K562 (cell line): ENCODE measurements around the gene FAM204A. TPM values are rescaled to one million over a fixed set of nuclear protein-coding genes. Genes with fewer than 3 reads are reported as not detected.

Experiments used
- ATAC-seq: fragments of 200-7000 bp; cut with Tn5 transposase; 3 replicates; pipeline ENCODE4 v1.9.1; 2020; ENCODE audit warnings: moderate library complexity
- BruUV-seq: library from RNA; stranded (reverse); fragments of 400-500 nt; replicated peaks from 2 replicates; lab custom pipeline; 2021; lab: Mats Ljungman, UMichigan
- CTCF ChIA-PET: fragments of 300-600 bp; formaldehyde crosslinking; extraction: SDS; loops from one replicate; lab custom pipeline; 2021; ENCODE audit warnings: low intra/inter-chr PET ratio; lab: Yijun Ruan, JAX
- POLR2A ChIA-PET: fragments of 300-600, 350-650 bp; sonication (Branson Sonifier 250); formaldehyde crosslinking; extraction: SDS; loops from one replicate; lab custom pipeline; 2021; ENCODE audit warnings: antibody characterized with exemption, inconsistent platforms; lab: Yijun Ruan, JAX
- DNase-seq, 4 experiments: peaks; one replicate each; pipeline versions ENCODE4 v3.0.0 to v3.0.0-alpha.2; 2011 to 2018; ENCODE audit warnings: low spot score in 3 of 4, mixed read lengths in 3 of 4; ENCODE audit errors: extremely low read depth in 1 of 4
- FAIRE-seq: peaks from 2 replicates; lab custom pipeline; 2011; peaks lifted over from hg19 to GRCh38; lab: Jason Lieb, UNC
- H2AFZ ChIP-seq: 2 replicates; pipeline ENCODE4 v1.6.0; 2011; ENCODE audit warnings: low read depth, low read length, control low read depth, inconsistent platforms
- H3K27ac ChIP-seq: fragments of 200-600 bp; 3 replicates; pipeline ENCODE4 v1.8.0; 2011; ENCODE audit warnings: low read depth, mild to moderate bottlenecking, control low read depth, inconsistent platforms, low read length, moderate library complexity, mixed read lengths; ENCODE audit errors: extremely low read depth
- H3K27me3 ChIP-seq, 2 experiments: fragments of 300-600 bp in 1 of 2; 2 replicates in 1 of 2; 3 replicates in 1 of 2; pipeline versions ENCODE4 v1.6.0 to v1.8.0; 2011; ENCODE audit warnings: inconsistent platforms in 2 of 2, low read length in 2 of 2, mild to moderate bottlenecking in 1 of 2, mixed read lengths in 1 of 2, moderate library complexity in 1 of 2; ENCODE audit not compliant: control insufficient read depth in 2 of 2, insufficient read depth in 2 of 2
- H3K36me3 ChIP-seq: fragments of 300-600 bp; 3 replicates; pipeline ENCODE4 v1.8.0; 2011; ENCODE audit warnings: mild to moderate bottlenecking, low read length, inconsistent platforms; ENCODE audit not compliant: control insufficient read depth, insufficient read depth
- H3K4me1 ChIP-seq, 2 experiments: fragments of 200-600 bp in 1 of 2; replicated peaks in 1 of 2; 2 replicates in 1 of 2; 3 replicates in 1 of 2; pipeline versions ENCODE4 v1.5.1 to v1.8.0; 2011; ENCODE audit warnings: inconsistent platforms in 2 of 2, low read length in 2 of 2, mild to moderate bottlenecking in 1 of 2, mixed read lengths in 1 of 2, moderate library complexity in 1 of 2; ENCODE audit not compliant: control insufficient read depth in 2 of 2, insufficient read depth in 2 of 2
- H3K4me2 ChIP-seq: 2 replicates; pipeline ENCODE4 v1.6.1; 2011; ENCODE audit warnings: low read length, control low read depth, inconsistent platforms, mixed read lengths; ENCODE audit not compliant: insufficient read depth
- H3K4me3 ChIP-seq: fragments of 200-600 bp; sonication (generic), shearing (Covaris generic); 2 replicates; pipeline ENCODE4 v1.5.1; 2016; ENCODE audit warnings: control low read depth, inconsistent platforms
- H3K79me2 ChIP-seq: fragments of 200-600 bp; 3 replicates; pipeline ENCODE4 v1.8.0; 2011; ENCODE audit warnings: low read length, inconsistent platforms; ENCODE audit not compliant: control insufficient read depth, insufficient read depth
- H3K9ac ChIP-seq, 2 experiments: 2 replicates each; pipeline versions ENCODE4 v1.6.0 to v1.6.1; 2011; ENCODE audit warnings: low read depth in 2 of 2, low read length in 2 of 2, control low read depth in 1 of 2, inconsistent platforms in 1 of 2, mild to moderate bottlenecking in 1 of 2, mixed read lengths in 1 of 2; ENCODE audit not compliant: insufficient read depth in 1 of 2
- H3K9me1 ChIP-seq: one replicate; pipeline ENCODE4 v1.6.0; 2011; ENCODE audit warnings: inconsistent platforms, mild to moderate bottlenecking, low read length, moderate library complexity; ENCODE audit not compliant: control insufficient read depth, insufficient read depth
- H3K9me3 ChIP-seq: replicated peaks from 2 replicates; pipeline ENCODE4 v1.5.1; 2011; ENCODE audit warnings: low read depth, low read length, inconsistent platforms; ENCODE audit not compliant: control insufficient read depth, insufficient read depth
- H4K20me1 ChIP-seq: replicated peaks from 2 replicates; pipeline ENCODE4 v1.6.1; 2011; ENCODE audit warnings: low read length, inconsistent platforms, mixed read lengths; ENCODE audit not compliant: control insufficient read depth, insufficient read depth
- CLOCK ChIP-seq: fragments of 250-450 bp; sonication (Bioruptor Pico); IDR thresholded peaks from 2 replicates; pipeline ENCODE4 v1.4.0; 2020; ENCODE audit warnings: mild to moderate bottlenecking, moderate library complexity, borderline replicate concordance
- ELF4 ChIP-seq: fragments of 450-650 bp; formaldehyde crosslinking; IDR thresholded peaks from 2 replicates; pipeline ENCODE4 v1.4.0; 2022; ENCODE audit warnings: missing genetic modification characterization
- EP400 ChIP-seq: fragments of 450-650 bp; IDR thresholded peaks from 2 replicates; pipeline ENCODE4 v1.6.1; 2017; ENCODE audit warnings: antibody characterized with exemption, mild to moderate bottlenecking, moderate library complexity
- EZH2 ChIP-seq: IDR thresholded peaks from 2 replicates; pipeline ENCODE4 v1.6.1; 2012; ENCODE audit warnings: low read depth, mild to moderate bottlenecking, inconsistent platforms, low read length, borderline replicate concordance
- HOMEZ ChIP-seq: fragments of 250-450 bp; sonication (Bioruptor Pico); IDR thresholded peaks from 2 replicates; pipeline ENCODE4 v1.4.0; 2020; ENCODE audit warnings: mild to moderate bottlenecking, moderate library complexity
- MTA1 ChIP-seq: fragments of 450-650 bp; IDR thresholded peaks from 2 replicates; pipeline ENCODE4 v1.6.1; 2017; ENCODE audit warnings: borderline replicate concordance
- NFIX ChIP-seq: fragments of 250-450 bp; sonication (Bioruptor Pico); IDR thresholded peaks from 2 replicates; pipeline ENCODE4 v1.4.0; 2020; ENCODE audit warnings: low read depth, mild to moderate bottlenecking, moderate library complexity
- NFYB ChIP-seq: IDR thresholded peaks from 2 replicates; pipeline ENCODE4 v1.6.1; 2011; ENCODE audit warnings: mild to moderate bottlenecking, moderate library complexity; ENCODE audit not compliant: insufficient read length; ENCODE audit errors: extremely low read depth
- SMARCA4 ChIP-seq: fragments of 450-650 bp; IDR thresholded peaks from 2 replicates; pipeline ENCODE4 v1.6.1; 2016
- TSHZ1 ChIP-seq: fragments of 250-450 bp; sonication (Bioruptor Pico); IDR thresholded peaks from 2 replicates; pipeline ENCODE4 v1.4.0; 2020; ENCODE audit warnings: mild to moderate bottlenecking, moderate library complexity
- YBX1 ChIP-seq: fragments of 450-650 bp; IDR thresholded peaks from 2 replicates; pipeline ENCODE4 v1.7.1; 2016; ENCODE audit warnings: mild to moderate bottlenecking
- ZFP36 ChIP-seq: fragments of 150-350 bp; IDR thresholded peaks from 2 replicates; pipeline ENCODE4 v1.6.1; 2018; ENCODE audit warnings: low read length, low read depth; ENCODE audit not compliant: partially characterized antibody
- ZNF197 ChIP-seq: fragments of 200-800 bp; sonication (Bioruptor generic); IDR thresholded peaks from 2 replicates; pipeline ENCODE4 v1.6.1; 2016; ENCODE audit warnings: low read depth, missing genetic modification characterization, missing compliant biosample characterization
- WGBS: fragments of 100-300 bp; shearing (Covaris generic); methylation state at CpG from one replicate; pipeline ENCODE4 v1.1.6; 2016; ENCODE audit warnings: low coverage, mixed read lengths; ENCODE audit not compliant: insufficient coverage; ENCODE audit errors: missing lambda C conversion rate; 5-methylcytosine and 5-hydroxymethylcytosine counted together
- in situ Hi-C: fragments of 300-500 bp; cut with MboI; formaldehyde crosslinking; loops from 4 replicates; pipeline ENCODE4 v1.15.0; 2018; ENCODE audit warnings: inconsistent platforms, mixed read lengths
- intact Hi-C: fragments of 100-400 bp; cut with micrococcal nuclease; formaldehyde crosslinking; loops from 2 replicates; pipeline ENCODE4 v1.14.2; 2022
- polyA plus RNA-seq, 8 experiments: library from polyadenylated mRNA; depleted of rRNA in 4 of 8; stranded (reverse) in 5 of 8; unstranded in 3 of 8; fragments of >200 nt; fragmentation: Nextera tagmentation in 2 of 8; fragmentation: Illumina TruSeq in 1 of 8; extraction: Ambion mirVana in 2 of 8; extraction: Trizol in 1 of 8; gene quantifications; 2 replicates each; pipeline versions ENCODE4 v1.2.1 to v1.2.3, GENCODE V29; 2011 to 2014; ENCODE audit warnings: inconsistent platforms in 1 of 8, missing spikeins in 1 of 8
- total RNA-seq, 7 experiments: library from RNA; depleted of rRNA in 6 of 7; stranded (reverse); fragments of >200 nt in 6 of 7; fragmentation: Illumina TruSeq in 2 of 7; extraction: Trizol in 2 of 7; gene quantifications; 2 replicates each; pipeline versions ENCODE4 v1.2.1 to v1.2.3, GENCODE V29; 2011 to 2021; ENCODE audit warnings: low replicate concordance in 1 of 7

The FAM204A gene
- total and polyA plus RNA-seq, 9 of the 15 experiments (the other 6 are each of a cell fraction or from before 2014, with no cell fraction given) = 29.0 to 64.5 (median 44.9) TPM

GRCh38 chr10:118258285-118258684, 83.8 kb downstream of the FAM204A start:
- Histone ChIP-seq H3K79me2 (no peaks in the 10 kb centered on the region), H3K9me1 (no peaks in the 10 kb centered on the region), H3K4me3 (no peak overlapping the region), H2AFZ (no peak overlapping the region), H3K4me2 (no peak overlapping the region), H4K20me1 (no peaks in the 10 kb centered on the region), H3K27me3 (peaks cover 3 to 11% of the 10 kb centered on the region in 2 experiments; a peak in 3 of 5 replicates), H3K9ac (no peak overlapping the region), H3K27ac (no peak overlapping the region), H3K36me3 (no peaks in the 10 kb centered on the region), H3K9me3 (no peaks in the 10 kb centered on the region), H3K4me1 (no peaks in the 10 kb centered on the region)
- intact Hi-C loops (no loop called here), in situ Hi-C loops (no loop called here)
- 0% methylated on average over 3 of the region's 3 CpGs for WGBS
- CTCF ChIA-PET = interaction anchor here (0.8 to 1.1 kb wide), 2 partner anchors 213 to 1042 kb away, joined by 4 read pairs; no protein-coding TSS in a partner anchor
- BruUV-seq = no TSS peak
- POLR2A ChIA-PET = no interaction called here
- FAIRE-seq (no peak), DNase-seq (no peak), ATAC-seq (no peak)
- no peak for TF ChIP-seq EP400
- no peak for TF ChIP-seq ELF4
- no peak for TF ChIP-seq CLOCK (CRISPR knock-in tag)
- TF ChIP-seq SMARCA4 = no peak
- TF ChIP-seq TSHZ1 (CRISPR knock-in tag) = no peak
- TF ChIP-seq NFIX (CRISPR knock-in tag) = no peak
- TF ChIP-seq HOMEZ (CRISPR knock-in tag) = no peak
- TF ChIP-seq ZFP36 = no peak
- no peak for TF ChIP-seq EZH2
- no peak for TF ChIP-seq YBX1
- TF ChIP-seq NFYB = no peak
- no peak for TF ChIP-seq ZNF197 (CRISPR knock-in tag)
- no peak for TF ChIP-seq MTA1
